ENCODE measurements around the gene CDH23.

CDH23 gene

GRCh38 chr10:71603754-71604153 is 207.0 kb downstream of the CDH23 start:
- DNase-seq (ENCODE audit: low spot score): no peak

GRCh38 chr10:71604324-71605018 is 207.8 kb downstream of the CDH23 start:
- no peak for DNase-seq (ENCODE audit: low spot score)

- no peak for DNase-seq (ENCODE audit: low spot score)
Observed at GRCh38 chr10:71605263-71605962, 208.7 kb downstream of the CDH23 start.

GRCh38 chr10:71606257-71607081 is 209.7 kb downstream of the CDH23 start:
- no peak for DNase-seq (ENCODE audit: low spot score)

- no peak for DNase-seq (ENCODE audit: low spot score)
Observed at GRCh38 chr10:71607082-71607443, 210.3 kb downstream of the CDH23 start.

- DNase-seq (ENCODE audit: low spot score): peak; percentile 61
Observed at GRCh38 chr10:71608819-71609768, 212.4 kb downstream of the CDH23 start.

- DNase-seq (ENCODE audit: low spot score): no peak
Observed at GRCh38 chr10:71610651-71611050, 213.9 kb downstream of the CDH23 start.

- DNase-seq (ENCODE audit: low spot score): no peak
Observed at GRCh38 chr10:71611131-71611530, 214.4 kb downstream of the CDH23 start.

- DNase-seq (ENCODE audit: low spot score): no peak
Observed at GRCh38 chr10:71611709-71612422, 215.1 kb downstream of the CDH23 start.

- no peak for DNase-seq (ENCODE audit: low spot score)
Observed at GRCh38 chr10:71613261-71613777, 216.6 kb downstream of the CDH23 start.

- no peak for DNase-seq (ENCODE audit: low spot score)
Observed at GRCh38 chr10:71613877-71614276, 217.2 kb downstream of the CDH23 start.

GRCh38 chr10:71614946-71615345 is 218.2 kb downstream of the CDH23 start:
- DNase-seq (ENCODE audit: low spot score): no peak

GRCh38 chr10:71615538-71616329 is 219.0 kb downstream of the CDH23 start:
- no peak for DNase-seq (ENCODE audit: low spot score)

GRCh38 chr10:71616817-71617654 is 220.3 kb downstream of the CDH23 start:
- DNase-seq (ENCODE audit: low spot score): no peak

- DNase-seq (ENCODE audit: low spot score): no peak
Observed at GRCh38 chr10:71618176-71618575, 221.5 kb downstream of the CDH23 start.

GRCh38 chr10:71618598-71618997 is 221.9 kb downstream of the CDH23 start:
- DNase-seq (ENCODE audit: low spot score): no peak

- DNase-seq (ENCODE audit: low spot score): no peak
Observed at GRCh38 chr10:71620642-71621041, 223.9 kb downstream of the CDH23 start.

GRCh38 chr10:71621231-71622153 is 224.8 kb downstream of the CDH23 start:
- DNase-seq (ENCODE audit: low spot score): no peak

Data from activated CD4-positive, alpha-beta T cell treated with anti-CD3 and anti-CD28 coated beads, Interleukin-2, Interleukin-4, amounts not matched to agents 100 ng/mL and 50 ng/mL, durations not matched to agents 16 hours and 8 hours (primary cell).